AG09319 (cell line): ENCODE data around the gene CBX2.

Experiments used
- DNase-seq: peaks from one replicate; pipeline ENCODE4 v3.0.0-alpha.2; 2010; ENCODE audit warnings: low read depth; ENCODE audit errors: extremely low read depth
- CTCF ChIP-seq: IDR thresholded peaks from 2 replicates; pipeline ENCODE4 v1.5.1; 2011; ENCODE audit warnings: low read depth, mild to moderate bottlenecking, inconsistent platforms, low read length, moderate library complexity

CBX2 gene

GRCh38 chr17:79777894-79778503 lies at the start of gene CBX2:
CBX2 (plus strand) TSS chr17:79778148; CDS start chr17:79778236, 88 bp downstream.
- no peak for DNase-seq
- no peak for TF ChIP-seq CTCF

- peak; percentile 78 for DNase-seq
- TF ChIP-seq CTCF: no peak
Observed at GRCh38 chr17:79728169-79728907, 49.6 kb upstream of the CBX2 start.

- no peak for TF ChIP-seq CTCF
- no peak for DNase-seq
Observed at GRCh38 chr17:79728908-79729471, 49.0 kb upstream of the CBX2 start.

- TF ChIP-seq CTCF: no peak
- DNase-seq: no peak
Observed at GRCh38 chr17:79729761-79730160, 48.2 kb upstream of the CBX2 start.

- TF ChIP-seq CTCF: no peak
- no peak for DNase-seq
Observed at GRCh38 chr17:79730437-79730768, 47.5 kb upstream of the CBX2 start.

GRCh38 chr17:79730769-79731483 lies 47.0 kb upstream of the CBX2 start, which contains the start of gene ENPP7:
ENPP7 (plus strand) TSS chr17:79730943; CDS start chr17:79731140, 197 bp downstream.
- no peak for TF ChIP-seq CTCF
- DNase-seq: no peak

GRCh38 chr17:79732254-79732653 lies 45.7 kb upstream of the CBX2 start:
- no peak for TF ChIP-seq CTCF
- DNase-seq: no peak
